ENCODE data around the gene DDX41.
A peak's percentile ranks its signal among the peaks of the same experiment; 100 is the strongest.

DDX41 gene

GRCh38 chr5:177555228-177555627, 38.5 kb upstream of the DDX41 start:
- in situ Hi-C loops (cut with HindIII; ENCODE audit: low sequenced_read_pairs): no loop called here
- H3K4me3 ChIP-seq (ENCODE audit: low read depth, low read length): peak overlapping the region; percentile 44
- DNase-seq (ENCODE audit: low read depth): no peak
- TF ChIP-seq CTCF (IDR thresholded peaks at IDR 0.05; ENCODE audit: low read depth, low read length, missing control alignments): no peak

GRCh38 chr5:177554474-177555111, 37.8 kb upstream of the DDX41 start, which contains the start of gene FAM193B:
TSS of gene FAM193B (minus strand) at chr5:177554563. CDS start at chr5:177554458, 105 bp downstream.
- peak; percentile 13 for TF ChIP-seq CTCF (IDR thresholded peaks at IDR 0.05; ENCODE audit: low read depth, low read length, missing control alignments)
- peak; percentile 65 for DNase-seq (ENCODE audit: low read depth)
- peak within 1 kb of the TSS; percentile 80 for H3K4me3 ChIP-seq (ENCODE audit: low read depth, low read length)
- in situ Hi-C loops (cut with HindIII; ENCODE audit: low sequenced_read_pairs): no loop called here

GRCh38 chr5:177553671-177554429, 37.1 kb upstream of the DDX41 start:
- TF ChIP-seq CTCF (IDR thresholded peaks at IDR 0.05; ENCODE audit: low read depth, low read length, missing control alignments): no peak

GRCh38 chr5:177552839-177553455, 36.2 kb upstream of the DDX41 start:
- DNase-seq (ENCODE audit: low read depth): no peak
- no peak for TF ChIP-seq CTCF (IDR thresholded peaks at IDR 0.05; ENCODE audit: low read depth, low read length, missing control alignments)
- H3K4me3 ChIP-seq (ENCODE audit: low read depth, low read length): peak overlapping the region; percentile 80
- in situ Hi-C loops (cut with HindIII; ENCODE audit: low sequenced_read_pairs): no loop called here

More at GRCh38 chr5:177553671-177554429, 37.1 kb upstream of the DDX41 start:
- H3K4me3 ChIP-seq (ENCODE audit: low read depth, low read length): peak overlapping the region; percentile 80
- no peak for DNase-seq (ENCODE audit: low read depth)
- in situ Hi-C loops (cut with HindIII; ENCODE audit: low sequenced_read_pairs): no loop called here

GRCh38 chr5:177550122-177550521, 33.4 kb upstream of the DDX41 start:
- no peak overlapping the region for H3K4me3 ChIP-seq (ENCODE audit: low read depth, low read length)
- TF ChIP-seq CTCF (IDR thresholded peaks at IDR 0.05; ENCODE audit: low read depth, low read length, missing control alignments): no peak
- DNase-seq (ENCODE audit: low read depth): no peak
- in situ Hi-C loops (cut with HindIII; ENCODE audit: low sequenced_read_pairs): no loop called here

GRCh38 chr5:177548495-177548894, 31.7 kb upstream of the DDX41 start:
- in situ Hi-C loops (cut with HindIII; ENCODE audit: low sequenced_read_pairs): no loop called here
- H3K4me3 ChIP-seq (ENCODE audit: low read depth, low read length): no peak overlapping the region
- TF ChIP-seq CTCF (IDR thresholded peaks at IDR 0.05; ENCODE audit: low read depth, low read length, missing control alignments): no peak
- no peak for DNase-seq (ENCODE audit: low read depth)

All from astrocyte of the cerebellum (primary cell).